Keratinocyte (primary cell): ENCODE measurements around the gene SMPDL3A. TPM values are rescaled to one million over a fixed set of nuclear protein-coding genes. Genes with fewer than 3 reads are reported as not detected.

Source experiments
- DNase-seq: peaks from one replicate; pipeline ENCODE4 v3.0.0-alpha.2; 2011; ENCODE audit warnings: low read depth, missing footprints, low spot score
- FAIRE-seq: peaks from 2 replicates; lab custom pipeline; 2011; peaks lifted over from hg19 to GRCh38; lab: Jason Lieb, UNC
- H2AFZ ChIP-seq: 2 replicates; pipeline ENCODE4 v1.6.0; 2012; ENCODE audit warnings: low read length, control low read depth, inconsistent platforms; ENCODE audit not compliant: control insufficient read depth
- H3K27ac ChIP-seq: 2 replicates; pipeline ENCODE4 v1.5.1; 2011; ENCODE audit warnings: low read length; ENCODE audit not compliant: control insufficient read depth, insufficient read depth
- H3K27me3 ChIP-seq: 3 replicates; pipeline ENCODE4 v1.6.0; 2011; ENCODE audit warnings: low read length; ENCODE audit not compliant: control insufficient read depth, insufficient read depth; ENCODE audit errors: extremely low read depth
- H3K36me3 ChIP-seq, 2 experiments: 2 replicates in 1 of 2; 3 replicates in 1 of 2; pipeline ENCODE4 v1.5.1; 2011; ENCODE audit warnings: low read length in 2 of 2, mild to moderate bottlenecking in 1 of 2; ENCODE audit not compliant: control insufficient read depth in 2 of 2, insufficient read depth in 2 of 2; ENCODE audit errors: extremely low read depth in 1 of 2
- H3K4me1 ChIP-seq: 3 replicates; pipeline ENCODE4 v1.5.1; 2011; ENCODE audit warnings: low read length; ENCODE audit not compliant: control insufficient read depth, insufficient read depth; ENCODE audit errors: extremely low read depth
- H3K4me2 ChIP-seq: 3 replicates; pipeline ENCODE4 v1.6.0; 2011; ENCODE audit warnings: low read depth, low read length; ENCODE audit not compliant: control insufficient read depth, insufficient read depth; ENCODE audit errors: extremely low read depth
- H3K4me3 ChIP-seq, 3 experiments: fragments of 200-600 bp in 1 of 3; sonication (generic) in 1 of 3; 2 replicates in 2 of 3; 3 replicates in 1 of 3; pipeline ENCODE4 v1.5.1; 2011 to 2016; ENCODE audit warnings: low read length in 3 of 3, mild to moderate bottlenecking in 3 of 3, control low read depth in 2 of 3, inconsistent platforms in 1 of 3, low read depth in 1 of 3, mixed read lengths in 1 of 3, mixed run types in 1 of 3, moderate library complexity in 1 of 3; ENCODE audit not compliant: control insufficient read depth in 2 of 3, insufficient read depth in 2 of 3; ENCODE audit errors: extremely low read depth in 1 of 3
- H3K79me2 ChIP-seq: 2 replicates; pipeline ENCODE4 v1.6.0; 2012; ENCODE audit warnings: low read length; ENCODE audit not compliant: control insufficient read depth, insufficient read depth
- H3K9ac ChIP-seq: 3 replicates; pipeline ENCODE4 v1.6.0; 2011; ENCODE audit warnings: low read length; ENCODE audit not compliant: control insufficient read depth, insufficient read depth; ENCODE audit errors: extremely low read depth
- H3K9me1 ChIP-seq: 3 replicates; pipeline ENCODE4 v1.6.0; 2011; ENCODE audit warnings: low read length; ENCODE audit not compliant: control insufficient read depth, insufficient read depth; ENCODE audit errors: extremely low read depth
- H3K9me3 ChIP-seq: 2 replicates; pipeline ENCODE4 v1.5.1; 2012; ENCODE audit warnings: low read depth, low read length; ENCODE audit not compliant: control insufficient read depth
- H4K20me1 ChIP-seq: 3 replicates; pipeline ENCODE4 v1.6.0; 2011; ENCODE audit warnings: low read length; ENCODE audit not compliant: control insufficient read depth, insufficient read depth; ENCODE audit errors: extremely low read depth
- CTCF ChIP-seq, 3 experiments: IDR thresholded peaks in 1 of 3; conservative IDR thresholded peaks in 1 of 3; optimal IDR thresholded peaks in 1 of 3; 2 replicates in 2 of 3; 3 replicates in 1 of 3; pipeline versions ENCODE3 to v1.5.1; 2011; ENCODE audit warnings: low read length in 3 of 3, mild to moderate bottlenecking in 3 of 3, moderate library complexity in 2 of 3, control low read depth in 1 of 3, inconsistent platforms in 1 of 3; ENCODE audit not compliant: insufficient read depth in 2 of 3; ENCODE audit errors: extremely low read depth in 1 of 3
- EZH2 ChIP-seq: IDR thresholded peaks from one replicate; pipeline ENCODE4 v1.6.1; 2012; ENCODE audit warnings: inconsistent platforms, mild to moderate bottlenecking, low read length, moderate library complexity
- dilution Hi-C: fragments of 300-500 bp; cut with MboI; formaldehyde crosslinking; loops from one replicate; pipeline ENCODE4 v1.7.0; 2020; ENCODE audit warnings: low sequenced_read_pairs; ENCODE audit not compliant: extremely low pct_ligation_motif_present
- polyA plus RNA-seq, 5 experiments: library from polyadenylated mRNA; depleted of rRNA in 3 of 5; stranded (reverse) in 3 of 5; stranded (forward) in 1 of 5; unstranded in 1 of 5; fragments of >200 nt; gene quantifications; 1 replicate in 1 of 5; 2 replicates in 3 of 5; 3 replicates in 1 of 5; pipeline versions ENCODE4 v1.2.1 to v1.2.3, GENCODE V29; 2011 to 2012; ENCODE audit warnings: missing spikeins in 2 of 5, low read depth in 1 of 5, low replicate concordance in 1 of 5

The SMPDL3A gene
- polyA plus RNA-seq, 1 donor (not counting 4 experiments of a cell fraction or from before 2014, with no cell fraction given) = 10.8 TPM

- Histone ChIP-seq H3K27me3 (no peaks in the 10 kb centered on the region), H3K27ac (no peak overlapping the region), H3K79me2 (no peaks in the 10 kb centered on the region), H3K9me3 (no peaks in the 10 kb centered on the region), H3K4me3 (no peak overlapping the region), H3K9ac (no peak overlapping the region), H3K4me2 (no peak overlapping the region), H3K4me1 (peaks cover 5% of the 10 kb centered on the region), H3K9me1 (no peaks in the 10 kb centered on the region), H3K36me3 (no peaks in the 10 kb centered on the region), H2AFZ (no peak overlapping the region), H4K20me1 (no peaks in the 10 kb centered on the region)
- DNase-seq (no peak), FAIRE-seq (no peak)
- no peak for TF ChIP-seq EZH2
- no peak for TF ChIP-seq CTCF (optimal IDR thresholded peaks at IDR 0.05 in 1 of 3, IDR thresholded peaks at IDR 0.05 in 1 of 3, conservative IDR thresholded peaks at IDR 0.05 in 1 of 3; ENCODE audit: extremely low read depth in 1 of 3, insufficient read depth in 2 of 3, low read length in 3 of 3)
- dilution Hi-C loops = no loop called here
These were observed 5.7 kb upstream of the SMPDL3A start for GRCh38 chr6:122783401-122783800.

GRCh38 chr6:122785891-122786290 is 3.2 kb upstream of the SMPDL3A start:
- Histone ChIP-seq H3K27me3 (no peaks in the 10 kb centered on the region), H3K4me3 (no peak overlapping the region), H3K79me2 (no peaks in the 10 kb centered on the region), H3K9me1 (no peaks in the 10 kb centered on the region), H3K4me1 (peaks cover 18% of the 10 kb centered on the region), H3K9ac (no peak overlapping the region), H3K27ac (no peak overlapping the region), H3K4me2 (no peak overlapping the region), H3K9me3 (no peaks in the 10 kb centered on the region), H3K36me3 (no peaks in the 10 kb centered on the region), H2AFZ (no peak overlapping the region), H4K20me1 (no peaks in the 10 kb centered on the region)
- TF ChIP-seq CTCF (optimal IDR thresholded peaks at IDR 0.05 in 1 of 3, IDR thresholded peaks at IDR 0.05 in 1 of 3, conservative IDR thresholded peaks at IDR 0.05 in 1 of 3; ENCODE audit: extremely low read depth in 1 of 3, insufficient read depth in 2 of 3, low read length in 3 of 3) (no peak), EZH2 (no peak)
- dilution Hi-C loops = no loop called here
- DNase-seq (no peak), FAIRE-seq (no peak)
